ENCODE measurements around the gene TMA7B.

DNA sequence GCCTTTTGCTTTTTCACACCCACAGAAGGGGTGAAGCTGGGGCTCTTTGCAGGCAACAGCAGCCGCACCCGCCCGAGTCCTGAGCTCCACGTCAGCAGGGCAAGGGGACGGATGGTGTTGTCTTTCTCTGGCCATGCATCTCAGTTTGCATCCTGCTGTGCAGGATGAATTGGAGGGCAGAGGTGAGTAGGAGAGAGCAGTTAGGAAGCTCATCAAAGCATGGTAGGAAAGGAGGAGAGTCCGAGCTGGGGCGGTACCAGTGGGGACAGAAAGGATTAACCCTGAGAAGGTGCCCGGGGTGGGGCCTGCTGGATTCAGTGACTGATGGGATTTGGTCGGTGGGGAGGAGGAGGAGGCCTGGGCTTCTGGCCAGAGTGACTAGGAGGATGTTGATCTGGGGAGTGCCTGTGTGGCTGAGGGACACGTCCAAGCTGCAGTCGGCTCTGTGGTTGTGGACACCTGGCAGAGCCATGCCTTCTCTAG, 49.1 kb downstream of the TMA7B start:
- TF ChIP-seq, protein P1, sequence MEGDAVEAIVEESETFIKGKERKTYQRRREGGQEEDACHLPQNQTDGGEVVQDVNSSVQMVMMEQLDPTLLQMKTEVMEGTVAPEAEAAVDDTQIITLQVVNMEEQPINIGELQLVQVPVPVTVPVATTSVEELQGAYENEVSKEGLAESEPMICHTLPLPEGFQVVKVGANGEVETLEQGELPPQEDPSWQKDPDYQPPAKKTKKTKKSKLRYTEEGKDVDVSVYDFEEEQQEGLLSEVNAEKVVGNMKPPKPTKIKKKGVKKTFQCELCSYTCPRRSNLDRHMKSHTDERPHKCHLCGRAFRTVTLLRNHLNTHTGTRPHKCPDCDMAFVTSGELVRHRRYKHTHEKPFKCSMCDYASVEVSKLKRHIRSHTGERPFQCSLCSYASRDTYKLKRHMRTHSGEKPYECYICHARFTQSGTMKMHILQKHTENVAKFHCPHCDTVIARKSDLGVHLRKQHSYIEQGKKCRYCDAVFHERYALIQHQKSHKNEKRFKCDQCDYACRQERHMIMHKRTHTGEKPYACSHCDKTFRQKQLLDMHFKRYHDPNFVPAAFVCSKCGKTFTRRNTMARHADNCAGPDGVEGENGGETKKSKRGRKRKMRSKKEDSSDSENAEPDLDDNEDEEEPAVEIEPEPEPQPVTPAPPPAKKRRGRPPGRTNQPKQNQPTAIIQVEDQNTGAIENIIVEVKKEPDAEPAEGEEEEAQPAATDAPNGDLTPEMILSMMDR (IDR thresholded peaks at IDR 0.05): no peak
- TF ChIP-seq EZH2 (IDR thresholded peaks at IDR 0.05; ENCODE audit: borderline replicate concordance, insufficient read depth, low read depth, low read length, poor library complexity, severe bottlenecking): no peak

Measured in B cell (primary cell).